CD4-positive, alpha-beta T cell treated with Interleukin-4 for 1 hour (primary cell): Measurements from ENCODE around the gene RFWD3.

ENCODE experiments used
- DNase-seq, 2 donors: peaks; one replicate each; pipeline ENCODE4 v3.0.0-alpha.2; 2020 to 2022

RFWD3 gene

GRCh38 chr16:74577882-74578366, 88.8 kb downstream of the RFWD3 start:
- no peak for DNase-seq

GRCh38 chr16:74575807-74576643, 90.7 kb downstream of the RFWD3 start:
- no peak for DNase-seq

GRCh38 chr16:74575175-74575806, 91.4 kb downstream of the RFWD3 start:
- no peak for DNase-seq

- DNase-seq = no peak
Measured at GRCh38 chr16:74574146-74574545, 92.5 kb downstream of the RFWD3 start.

- DNase-seq = no peak
Measured at GRCh38 chr16:74573622-74574021, 93.1 kb downstream of the RFWD3 start.
